Calu3 (cell line): ENCODE results near the gene MBNL2. TPM values are rescaled to one million over a fixed set of nuclear protein-coding genes. Genes with fewer than 3 reads are reported as not detected.

Experiments
- BruUV-seq: library from RNA; stranded (reverse); fragments of 400-500 nt; replicated peaks from 2 replicates; lab custom pipeline; 2021; lab: Mats Ljungman, UMichigan
- CTCF ChIA-PET: fragments of 300-600 bp; sonication (Branson Sonifier 250); formaldehyde crosslinking; loops from one replicate; lab custom pipeline; 2022; ENCODE audit warnings: antibody characterized with exemption; lab: Charles Lee
- DNase-seq: peaks from one replicate; pipeline ENCODE4 v3.0.0; 2022
- H3K27ac Mint-ChIP-seq: one replicate; pipeline ENCODE4 v1.8.0; 2022; ENCODE audit warnings: mixed read lengths; ENCODE audit not compliant: unreplicated experiment
- H3K27me3 Mint-ChIP-seq: one replicate; pipeline ENCODE4 v1.8.0; 2022; ENCODE audit warnings: mixed read lengths; ENCODE audit not compliant: unreplicated experiment
- H3K36me3 Mint-ChIP-seq: one replicate; pipeline ENCODE4 v1.8.0; 2022; ENCODE audit warnings: mild to moderate bottlenecking, moderate library complexity, mixed read lengths; ENCODE audit not compliant: insufficient read depth, unreplicated experiment
- H3K4me1 Mint-ChIP-seq: one replicate; pipeline ENCODE4 v1.8.0; 2022; ENCODE audit warnings: mild to moderate bottlenecking, low read depth, mixed read lengths; ENCODE audit not compliant: unreplicated experiment
- H3K4me3 Mint-ChIP-seq: one replicate; pipeline ENCODE4 v1.8.0; 2022; ENCODE audit warnings: mild to moderate bottlenecking, low read depth, moderate library complexity, mixed read lengths; ENCODE audit not compliant: unreplicated experiment
- H3K9me3 Mint-ChIP-seq: one replicate; pipeline ENCODE4 v1.8.0; 2022; ENCODE audit warnings: low read depth, mixed read lengths; ENCODE audit not compliant: unreplicated experiment
- intact Hi-C: fragments of 100-400 bp; cut with micrococcal nuclease; formaldehyde crosslinking; loops from one replicate; pipeline ENCODE4 v1.10.0; 2022; ENCODE audit not compliant: unreplicated experiment
- total RNA-seq: library from RNA; stranded (reverse); gene quantifications from 2 replicates; pipeline ENCODE4 v1.2.3, GENCODE V29; 2022
- TF ChIP-seq, protein P1 (sequence below): fragments of 200-600 bp; IDR thresholded peaks from one replicate; pipeline ENCODE4 v1.8.0; 2022; ENCODE audit warnings: antibody characterized with exemption; ENCODE audit not compliant: unreplicated experiment

MBNL2 gene
- total RNA-seq, 1 experiment from 2014 or later: 37.1 TPM

DNA sequence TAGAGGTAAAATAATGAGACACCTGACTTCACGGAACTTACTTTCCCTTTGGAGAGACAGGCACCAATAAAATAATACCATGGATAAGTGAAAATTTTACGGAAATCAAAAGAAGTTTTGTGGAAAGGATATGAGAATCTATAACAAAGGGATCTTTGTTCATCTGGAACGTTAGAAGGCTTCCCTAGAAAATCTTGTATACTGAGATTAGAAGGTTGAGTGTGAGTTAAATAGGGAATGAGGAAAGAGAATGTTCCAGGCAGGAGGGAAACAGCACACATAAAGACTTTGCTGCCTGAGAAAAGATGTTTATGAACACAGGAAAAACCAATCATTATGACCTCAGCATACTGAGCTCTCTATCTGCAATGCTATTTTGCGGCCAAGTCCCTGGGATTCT is 192.3 kb downstream of the MBNL2 start:
- intact Hi-C loops: no loop called here
- Mint-ChIP-seq H3K4me3 (no peak overlapping the region), H3K9me3 (no peaks in the 10 kb centered on the region), H3K4me1 (no peaks in the 10 kb centered on the region), H3K36me3 (no peaks in the 10 kb centered on the region), H3K27me3 (no peaks in the 10 kb centered on the region), H3K27ac (no peak overlapping the region)
- TF ChIP-seq, protein P1, sequence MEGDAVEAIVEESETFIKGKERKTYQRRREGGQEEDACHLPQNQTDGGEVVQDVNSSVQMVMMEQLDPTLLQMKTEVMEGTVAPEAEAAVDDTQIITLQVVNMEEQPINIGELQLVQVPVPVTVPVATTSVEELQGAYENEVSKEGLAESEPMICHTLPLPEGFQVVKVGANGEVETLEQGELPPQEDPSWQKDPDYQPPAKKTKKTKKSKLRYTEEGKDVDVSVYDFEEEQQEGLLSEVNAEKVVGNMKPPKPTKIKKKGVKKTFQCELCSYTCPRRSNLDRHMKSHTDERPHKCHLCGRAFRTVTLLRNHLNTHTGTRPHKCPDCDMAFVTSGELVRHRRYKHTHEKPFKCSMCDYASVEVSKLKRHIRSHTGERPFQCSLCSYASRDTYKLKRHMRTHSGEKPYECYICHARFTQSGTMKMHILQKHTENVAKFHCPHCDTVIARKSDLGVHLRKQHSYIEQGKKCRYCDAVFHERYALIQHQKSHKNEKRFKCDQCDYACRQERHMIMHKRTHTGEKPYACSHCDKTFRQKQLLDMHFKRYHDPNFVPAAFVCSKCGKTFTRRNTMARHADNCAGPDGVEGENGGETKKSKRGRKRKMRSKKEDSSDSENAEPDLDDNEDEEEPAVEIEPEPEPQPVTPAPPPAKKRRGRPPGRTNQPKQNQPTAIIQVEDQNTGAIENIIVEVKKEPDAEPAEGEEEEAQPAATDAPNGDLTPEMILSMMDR: no peak
- DNase-seq: no peak
- CTCF ChIA-PET: no interaction called here
- no TSS peak for BruUV-seq

DNA sequence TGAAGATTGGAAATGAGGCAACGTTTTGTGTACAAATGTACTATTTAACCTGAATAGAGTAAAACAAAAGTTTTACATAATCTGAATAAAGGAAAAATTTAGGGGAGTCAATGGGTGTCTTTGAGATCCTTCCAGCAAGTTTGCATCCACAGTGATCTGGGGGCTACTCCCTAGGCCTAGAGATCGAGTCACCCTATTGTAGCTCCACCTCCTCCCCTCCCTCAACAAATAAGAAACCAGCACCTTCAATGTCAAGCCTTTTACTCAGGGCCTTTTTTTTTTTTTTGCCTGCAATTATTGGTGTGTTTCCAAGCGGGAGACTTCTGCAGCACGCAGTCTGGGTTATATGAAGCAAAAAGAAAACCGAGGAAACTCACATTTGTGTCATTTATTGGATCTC is 195.6 kb downstream of the MBNL2 start:
- Mint-ChIP-seq H3K27me3 (no peaks in the 10 kb centered on the region), H3K4me1 (no peaks in the 10 kb centered on the region), H3K27ac (no peak overlapping the region), H3K9me3 (no peaks in the 10 kb centered on the region), H3K36me3 (no peaks in the 10 kb centered on the region), H3K4me3 (no peak overlapping the region)
- intact Hi-C loops: no loop called here
- BruUV-seq: no TSS peak
- CTCF ChIA-PET: no interaction called here
- DNase-seq: no peak
- TF ChIP-seq, protein P1: no peak

DNA sequence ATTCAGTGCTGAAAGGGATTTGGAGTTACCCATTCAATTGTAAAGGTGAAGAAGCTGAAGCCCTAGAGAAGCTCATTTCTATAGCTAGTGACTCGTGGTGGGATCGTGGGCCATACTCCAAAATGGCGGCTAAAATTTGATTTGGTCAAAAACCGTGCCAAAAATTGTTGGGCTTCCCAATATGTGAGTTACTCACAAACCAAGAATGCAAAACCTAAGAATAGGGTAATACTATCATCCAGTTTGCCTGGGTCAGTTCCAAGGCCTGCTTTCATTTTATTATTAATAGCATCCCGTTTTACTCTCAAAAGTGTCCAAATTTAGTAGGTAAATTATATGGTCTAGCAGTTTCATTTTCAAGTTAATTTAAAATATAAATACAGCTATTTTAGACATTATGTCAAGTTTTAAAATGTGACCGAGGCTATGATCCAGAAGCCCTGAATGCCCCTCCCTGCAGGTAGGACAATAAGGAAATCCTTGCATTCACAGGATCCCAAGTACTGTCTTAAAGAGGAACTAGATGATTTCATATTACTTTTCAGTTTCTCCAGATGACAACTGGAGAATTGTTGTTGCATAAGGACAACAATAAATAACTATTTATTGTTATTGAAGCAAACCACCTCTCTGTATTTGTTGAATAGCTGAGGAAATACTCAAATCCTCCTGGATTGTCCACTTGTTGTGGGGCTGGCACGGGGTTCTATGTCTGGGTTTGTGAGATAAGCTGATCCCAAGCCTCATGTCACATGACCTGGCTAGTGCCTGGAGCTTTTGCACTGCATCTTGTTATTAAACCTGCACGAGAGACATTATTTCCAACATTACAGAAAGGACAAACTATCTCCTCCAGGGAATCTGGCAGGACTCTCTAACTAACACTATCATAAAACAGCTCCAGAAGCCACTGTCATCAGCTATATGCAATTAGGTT is 200.3 kb downstream of the MBNL2 start:
- no TSS peak for BruUV-seq
- DNase-seq: no peak
- Mint-ChIP-seq H3K27me3 (no peaks in the 10 kb centered on the region), H3K4me3 (no peak overlapping the region), H3K4me1 (no peaks in the 10 kb centered on the region), H3K27ac (no peak overlapping the region), H3K9me3 (no peaks in the 10 kb centered on the region), H3K36me3 (no peaks in the 10 kb centered on the region)
- intact Hi-C loops: no loop called here
- CTCF ChIA-PET: no interaction called here
- TF ChIP-seq, protein P1: no peak

DNA sequence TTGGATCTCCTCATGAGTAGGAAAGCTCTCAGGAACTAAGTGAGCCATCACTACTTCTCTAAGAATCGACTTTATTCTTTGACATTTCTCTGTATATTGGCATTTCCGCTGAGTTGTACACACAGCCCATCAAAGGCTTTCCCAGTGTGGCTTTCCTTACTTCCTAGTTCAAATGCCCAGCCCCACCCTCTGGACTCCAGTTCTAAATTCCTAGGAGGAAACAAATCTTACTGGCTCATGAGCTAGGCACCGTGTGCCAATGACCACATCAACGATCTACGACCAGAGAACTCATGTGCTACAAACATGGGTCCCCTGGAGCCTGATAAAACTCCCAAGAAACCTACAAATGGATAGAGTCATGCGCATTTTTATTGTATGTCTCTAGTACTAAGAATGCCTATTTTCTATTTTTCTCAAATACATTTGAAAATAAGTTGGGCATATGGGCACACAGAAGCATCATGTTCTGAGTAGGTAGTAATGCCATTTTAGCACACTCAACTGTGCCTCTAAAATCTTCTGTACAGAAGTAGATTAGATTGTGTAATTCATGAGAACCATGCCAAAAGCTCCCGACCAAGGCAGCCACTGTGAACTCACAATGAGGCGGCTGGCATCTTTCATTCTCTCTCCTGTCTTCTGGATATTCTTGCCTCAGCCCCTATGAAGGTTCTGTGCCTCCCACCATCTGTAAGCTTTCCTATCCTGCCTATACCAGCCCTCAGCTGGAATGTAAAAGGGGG is 201.3 kb downstream of the MBNL2 start:
- CTCF ChIA-PET: no interaction called here
- Mint-ChIP-seq H3K27me3 (no peaks in the 10 kb centered on the region), H3K4me3 (no peak overlapping the region), H3K36me3 (no peaks in the 10 kb centered on the region), H3K9me3 (no peaks in the 10 kb centered on the region), H3K27ac (no peak overlapping the region), H3K4me1 (no peaks in the 10 kb centered on the region)
- no peak for DNase-seq
- no TSS peak for BruUV-seq
- intact Hi-C loops: no loop called here
- TF ChIP-seq, protein P1: no peak
